Measurements from ENCODE around the gene THBD.

THBD gene

GRCh38 chr20:23061262-23061661 is 11.8 kb upstream of the THBD start:
- no peak for DNase-seq

GRCh38 chr20:23060629-23061028 is 11.2 kb upstream of the THBD start:
- DNase-seq: no peak

DNA sequence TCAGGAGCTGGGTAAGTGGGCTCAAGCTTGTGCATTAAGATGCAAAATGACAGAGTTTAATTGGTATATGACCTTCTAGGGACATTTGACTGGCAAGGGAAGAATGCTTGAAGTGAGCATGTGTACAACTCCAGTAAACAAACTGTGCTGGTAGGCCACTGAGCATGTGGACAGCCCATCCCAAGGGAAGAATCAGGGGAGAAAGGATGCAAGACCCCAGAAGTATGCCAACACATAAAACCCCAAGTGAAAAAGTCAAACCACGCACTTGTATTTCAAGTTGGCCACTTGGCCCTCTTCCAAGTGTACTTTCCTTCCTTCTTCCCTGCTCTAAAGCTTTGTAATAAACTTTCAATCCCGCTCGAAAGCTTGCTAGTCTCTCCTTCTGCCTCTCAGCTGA is 10.4 kb upstream of the THBD start:
- DNase-seq: no peak

DNA sequence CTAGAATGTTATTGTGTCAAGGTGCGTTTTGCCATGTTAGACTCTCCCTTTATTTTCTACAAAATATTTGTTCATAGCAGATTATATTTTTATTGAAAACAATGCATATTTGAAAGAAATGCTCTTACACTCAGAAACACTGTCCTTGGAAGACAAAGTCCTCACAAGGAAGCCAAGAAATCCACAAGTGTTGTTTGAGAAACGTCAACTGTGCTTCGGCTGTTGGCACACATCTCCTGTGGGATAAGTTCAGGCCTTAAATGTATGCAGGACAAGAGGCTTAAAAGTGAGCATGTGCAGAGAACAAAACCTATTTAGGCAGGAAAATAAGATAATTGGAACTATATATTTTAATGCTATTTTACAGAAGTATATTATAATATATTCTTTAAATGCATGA is 9.5 kb upstream of the THBD start:
- DNase-seq: no peak

DNA sequence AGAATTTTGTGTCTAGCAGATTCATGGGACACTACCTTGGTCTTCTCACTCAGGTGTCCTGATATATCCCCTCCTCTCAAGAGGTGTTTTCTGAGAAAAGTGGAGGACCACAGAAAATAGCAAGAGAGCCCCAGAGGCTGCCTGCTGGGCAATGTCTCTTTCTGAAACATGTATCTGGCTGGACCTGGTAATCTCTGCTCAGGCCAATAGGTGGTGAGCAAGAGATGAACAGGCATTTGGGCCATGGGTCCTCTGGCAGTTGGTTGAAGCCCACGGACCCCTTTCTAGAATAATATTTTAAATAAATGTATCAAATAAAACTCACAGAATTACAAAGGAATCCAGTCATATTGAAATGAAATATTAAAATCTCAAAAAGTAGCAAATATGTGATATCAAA is 8.8 kb upstream of the THBD start:
- no peak for DNase-seq

DNA sequence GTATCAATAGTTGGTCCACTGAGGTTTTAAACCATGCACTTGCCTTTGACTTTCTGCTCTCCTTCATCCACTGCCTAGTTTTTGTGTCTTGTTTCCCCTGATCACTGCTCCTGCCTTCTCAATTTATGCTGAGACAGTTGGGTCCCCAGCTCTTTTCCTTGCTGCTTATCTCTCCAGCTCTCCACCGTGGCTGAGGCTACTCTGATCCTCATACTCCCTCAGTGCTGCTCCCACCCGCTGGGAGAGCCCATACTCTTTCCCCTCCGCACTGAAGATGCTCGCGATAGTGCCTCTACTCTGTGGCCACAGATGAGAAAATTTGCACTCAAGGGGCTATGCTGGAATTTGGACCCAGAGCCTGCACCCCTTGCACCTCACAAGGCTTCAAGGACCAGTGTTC is 3.4 kb upstream of the THBD start:
- no peak for DNase-seq

GRCh38 chr20:23050847-23051627 is 1.6 kb upstream of the THBD start:
- peak; percentile 10 to 58 for DNase-seq

DNA sequence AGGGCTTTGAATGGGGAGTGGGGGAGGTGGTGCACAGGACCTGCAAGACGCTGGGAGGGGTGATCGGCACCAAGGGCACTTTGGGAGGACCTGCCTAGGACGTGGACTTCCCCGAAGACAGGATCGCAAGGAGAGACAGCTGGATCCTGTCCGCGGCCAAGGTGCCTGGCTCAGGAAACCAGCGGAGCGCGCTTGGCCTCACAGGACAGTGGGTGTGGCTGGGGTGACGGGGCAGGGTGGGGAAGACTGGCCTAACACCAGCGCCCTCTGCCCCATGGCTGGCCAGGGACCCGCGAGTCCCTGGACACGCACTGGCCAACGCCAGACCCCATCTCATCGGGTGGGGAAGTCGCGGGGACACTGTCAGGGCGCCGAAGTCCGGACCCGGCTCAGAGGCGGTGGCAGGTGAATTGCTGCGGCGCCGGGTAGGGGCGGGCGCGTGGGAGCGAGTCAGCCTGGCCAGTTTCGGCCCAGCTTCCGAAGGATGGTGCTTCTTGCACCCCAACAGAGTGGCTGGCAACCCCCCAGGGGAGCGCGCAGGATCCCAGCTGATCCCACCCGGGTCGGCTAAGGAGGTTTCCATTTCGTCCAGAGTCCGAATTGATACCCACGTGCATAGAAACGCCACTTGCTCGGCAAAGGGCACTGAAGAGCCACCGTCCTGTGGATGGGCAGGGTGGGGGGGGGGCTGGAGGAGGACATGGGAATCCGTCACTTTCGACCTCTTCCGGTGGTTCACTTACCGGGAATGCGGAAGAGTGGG is 785 bp upstream of the THBD start:
- peak in 1 of 2 donors; percentile 31 for DNase-seq

GRCh38 chr20:23048283-23049200 is 930 bp downstream of the THBD start:
- peak; percentile 11 to 61 for DNase-seq

- DNase-seq: no peak
Observed at GRCh38 chr20:23047738-23048214, 1.7 kb downstream of the THBD start.

- DNase-seq: no peak
Observed at GRCh38 chr20:23047001-23047737, 2.3 kb downstream of the THBD start.

DNA sequence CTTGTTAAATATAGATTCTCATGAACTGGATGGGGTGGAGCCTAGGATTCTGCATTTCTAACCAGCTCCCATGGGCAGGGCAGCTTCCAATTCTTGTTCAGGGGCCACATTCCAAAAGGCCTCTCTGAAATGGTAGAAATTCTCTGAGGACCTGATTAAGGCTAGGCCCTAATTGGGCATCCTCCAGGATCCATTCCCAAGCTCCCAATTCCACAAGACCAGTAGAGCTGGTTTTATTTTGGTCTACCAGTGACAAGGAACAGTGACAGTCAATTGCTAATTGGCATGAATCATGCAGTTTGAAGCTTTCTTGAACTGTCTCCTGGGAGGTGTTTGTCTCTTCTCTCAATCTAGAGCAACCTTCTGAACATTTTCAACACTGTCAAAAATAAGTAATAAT is 3.0 kb downstream of the THBD start:
- no peak for DNase-seq

DNA sequence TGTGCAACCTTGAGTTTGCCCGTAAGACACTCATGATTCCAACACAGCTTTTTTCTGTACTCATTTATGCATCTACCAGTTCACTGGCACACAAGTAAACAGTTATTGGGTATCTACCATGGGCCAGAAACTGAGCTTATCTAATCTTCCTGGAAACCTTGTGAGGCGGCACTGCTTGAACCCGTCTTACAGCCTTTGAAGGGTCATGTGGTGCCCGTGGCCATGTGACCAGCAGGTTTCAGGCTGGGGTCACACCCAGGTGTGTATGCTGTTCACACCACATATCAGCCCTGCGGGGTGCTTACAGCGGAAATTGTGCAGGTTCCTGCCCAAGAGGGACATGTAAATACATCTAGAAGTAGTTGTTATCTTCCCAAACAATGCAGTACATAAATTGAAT is 6.1 kb downstream of the THBD start:
- DNase-seq: no peak

GRCh38 chr20:23042270-23042669 is 7.2 kb downstream of the THBD start:
- DNase-seq: no peak

GRCh38 chr20:23039885-23040508 is 9.5 kb downstream of the THBD start:
- no peak for DNase-seq

DNA sequence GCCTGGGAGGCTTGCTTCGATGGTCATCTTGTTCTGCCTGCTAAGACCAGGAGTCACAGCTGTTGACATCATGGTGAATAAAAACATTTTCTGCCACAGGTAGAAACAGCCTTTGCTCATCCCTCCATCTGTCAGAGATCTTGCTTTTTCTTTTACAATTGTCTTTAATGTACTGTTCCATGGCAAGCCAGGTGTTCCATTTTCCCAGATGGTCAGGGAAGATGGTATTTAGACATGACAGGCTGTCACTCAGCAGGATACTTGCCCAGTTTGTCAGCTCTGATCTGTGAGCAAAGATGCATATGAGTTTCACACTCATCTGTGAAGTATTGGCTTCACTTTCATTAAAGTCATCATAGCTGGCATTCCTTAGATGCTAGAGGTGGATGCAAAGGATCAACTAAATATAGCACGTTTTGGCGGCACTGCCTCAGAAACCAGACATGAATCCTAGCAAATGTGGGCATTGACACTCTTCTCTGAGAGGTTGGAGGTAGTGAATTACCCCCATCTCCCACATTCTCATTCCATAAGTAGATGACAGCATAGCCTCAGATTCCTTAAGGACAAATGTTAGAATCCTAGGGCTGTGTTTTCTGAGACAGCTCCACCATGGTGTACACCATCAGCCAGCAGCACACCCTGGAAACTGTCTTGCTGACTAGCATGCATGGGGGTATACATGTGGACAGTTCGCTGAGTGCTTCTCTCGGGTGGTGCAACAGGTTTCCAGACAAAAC is 10.2 kb downstream of the THBD start:
- no peak for DNase-seq

DNA sequence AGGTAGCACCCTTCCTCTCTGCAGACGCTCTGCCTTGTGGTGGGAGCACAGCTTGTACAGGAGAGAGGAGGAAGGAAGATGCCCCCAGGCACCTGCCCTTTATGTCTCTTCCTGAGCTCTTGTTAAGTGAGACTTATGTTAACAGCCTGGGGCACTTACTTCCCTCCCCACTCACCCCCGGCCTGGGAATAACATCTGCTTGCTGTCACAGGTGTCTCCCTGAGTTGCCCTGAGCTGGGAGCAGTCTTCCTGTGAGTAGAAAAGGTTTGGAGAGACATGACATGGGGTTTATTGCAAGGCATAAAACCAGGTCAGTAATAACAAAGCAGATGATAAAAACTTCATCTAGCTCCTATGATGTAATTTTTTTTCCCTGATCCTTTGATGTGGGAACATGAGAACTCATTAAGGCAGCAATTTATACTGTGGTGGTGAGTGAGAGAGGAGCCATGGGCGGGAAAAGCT is 12.4 kb downstream of the THBD start:
- DNase-seq: no peak

GRCh38 chr20:23036371-23036770 is 13.1 kb downstream of the THBD start:
- no peak for DNase-seq

DNA sequence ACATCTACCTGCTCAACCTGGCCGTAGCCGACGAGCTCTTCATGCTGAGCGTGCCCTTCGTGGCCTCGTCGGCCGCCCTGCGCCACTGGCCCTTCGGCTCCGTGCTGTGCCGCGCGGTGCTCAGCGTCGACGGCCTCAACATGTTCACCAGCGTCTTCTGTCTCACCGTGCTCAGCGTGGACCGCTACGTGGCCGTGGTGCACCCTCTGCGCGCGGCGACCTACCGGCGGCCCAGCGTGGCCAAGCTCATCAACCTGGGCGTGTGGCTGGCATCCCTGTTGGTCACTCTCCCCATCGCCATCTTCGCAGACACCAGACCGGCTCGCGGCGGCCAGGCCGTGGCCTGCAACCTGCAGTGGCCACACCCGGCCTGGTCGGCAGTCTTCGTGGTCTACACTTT is 13.7 kb downstream of the THBD start:
- no peak for DNase-seq

- no peak for DNase-seq
Observed at GRCh38 chr20:23034721-23035671, 14.5 kb downstream of the THBD start, which contains the start of gene SSTR4. SSTR4 (plus strand) TSS chr20:23035312; CDS start chr20:23035484, 172 bp downstream.

Measured in CD4-positive, alpha-beta T cell treated with Interleukin-1 beta for 1 hour (primary cell).